Loucy (cell line): Measurements from ENCODE around the gene ATP9A.
A peak's percentile ranks its signal among the peaks of the same experiment; 100 is the strongest.
"Not testable (repeated sequence)": the region's sequence is repeated elsewhere in the genome, so short reads cannot be mapped to it uniquely, and the experiment has no call there.

Experiments used
- H2AFZ ChIP-seq: fragments of 200-600 bp; sonication (generic); 2 replicates; pipeline ENCODE4 v1.6.0; 2016; ENCODE audit warnings: antibody characterized with exemption, mild to moderate bottlenecking, low read length, moderate library complexity
- H3F3A ChIP-seq: fragments of 200-600 bp; 2 replicates; pipeline ENCODE4 v1.6.0; 2016; ENCODE audit warnings: antibody characterized with exemption, low read depth, mild to moderate bottlenecking
- H3K27me3 ChIP-seq: fragments of 200-600 bp; sonication (generic); 2 replicates; pipeline ENCODE4 v1.6.1; 2014; ENCODE audit warnings: low read length, mild to moderate bottlenecking; ENCODE audit not compliant: insufficient read depth, poor library complexity, severe bottlenecking
- H3K36me3 ChIP-seq: fragments of 200-600 bp; sonication (generic); 2 replicates; pipeline ENCODE4 v1.6.1; 2016; ENCODE audit warnings: low read length; ENCODE audit not compliant: insufficient read depth
- H3K4me1 ChIP-seq: fragments of 200-600 bp; sonication (generic); 2 replicates; pipeline ENCODE4 v1.5.1; 2014; ENCODE audit warnings: low read length, mild to moderate bottlenecking; ENCODE audit not compliant: insufficient read depth, poor library complexity, severe bottlenecking
- H3K4me2 ChIP-seq: fragments of 200-600 bp; sonication (generic); 2 replicates; pipeline ENCODE4 v1.6.0; 2014; ENCODE audit warnings: antibody characterized with exemption, low read length, low read depth, mild to moderate bottlenecking; ENCODE audit not compliant: poor library complexity, severe bottlenecking
- H3K4me3 ChIP-seq: fragments of 200-600 bp; sonication (generic); 2 replicates; pipeline ENCODE4 v1.5.1; 2014; ENCODE audit warnings: low read length, mild to moderate bottlenecking, mixed read lengths; ENCODE audit not compliant: poor library complexity, severe bottlenecking
- H3K79me2 ChIP-seq: fragments of 200-600 bp; sonication (generic); 2 replicates; pipeline ENCODE4 v1.6.1; 2014; ENCODE audit warnings: low read length; ENCODE audit not compliant: insufficient read depth
- H3K9ac ChIP-seq: fragments of 200-600 bp; sonication (generic); 2 replicates; pipeline ENCODE4 v1.6.0; 2014; ENCODE audit warnings: mild to moderate bottlenecking, low read depth, low read length, moderate library complexity; ENCODE audit not compliant: poor library complexity, severe bottlenecking
- H3K9me2 ChIP-seq: fragments of 200-600 bp; sonication (generic); replicated peaks from 2 replicates; pipeline ENCODE4 v1.6.1; 2016; ENCODE audit warnings: low read depth, low read length, mixed read lengths
- H3K9me3 ChIP-seq: fragments of 200-600 bp; sonication (generic); 2 replicates; pipeline ENCODE4 v1.6.1; 2014; ENCODE audit warnings: mild to moderate bottlenecking, antibody characterized with exemption, low read length, low read depth; ENCODE audit not compliant: insufficient read depth
- H4K20me1 ChIP-seq: fragments of 200-600 bp; sonication (generic); 2 replicates; pipeline ENCODE4 v1.6.0; 2014; ENCODE audit warnings: antibody characterized with exemption, low read length, mild to moderate bottlenecking; ENCODE audit not compliant: insufficient read depth, poor library complexity, severe bottlenecking
- CTCF ChIP-seq: fragments of 200-600 bp; sonication (generic); conservative IDR thresholded peaks from 2 replicates; pipeline ENCODE4 v1.5.1; 2014; ENCODE audit warnings: mild to moderate bottlenecking, antibody characterized with exemption, low read length
- EZH2phosphoT487 ChIP-seq: fragments of 200-600 bp; IDR thresholded peaks from 2 replicates; pipeline ENCODE4 v1.6.1; 2018; ENCODE audit warnings: antibody characterized with exemption, mild to moderate bottlenecking, moderate library complexity, borderline replicate concordance

The ATP9A gene

DNA sequence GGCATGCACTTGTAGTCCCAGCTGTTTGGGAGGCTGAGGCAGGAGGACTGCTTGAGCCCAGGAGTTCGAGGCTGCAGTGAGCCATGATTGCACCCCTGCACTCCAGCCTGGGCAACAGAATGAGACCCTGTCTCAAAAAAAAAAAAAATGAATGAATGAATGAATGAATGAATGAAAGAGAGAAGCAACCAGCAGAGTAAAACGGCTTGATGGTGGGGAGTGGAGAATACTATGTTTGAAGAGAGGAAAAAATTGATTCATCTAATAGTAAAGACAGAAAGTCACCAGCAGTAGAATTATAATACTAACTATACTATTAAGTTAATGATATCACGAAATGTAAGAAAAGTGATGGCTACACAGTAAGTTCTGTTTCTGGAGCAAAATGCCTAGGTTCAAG, 80.6 kb downstream of the ATP9A start:
- no peaks in the 10 kb centered on the region for H3K9me3 ChIP-seq
- peaks cover 23% of the 10 kb centered on the region; the same call in 1 of the 2 replicates for H3K36me3 ChIP-seq
- H3K4me2 ChIP-seq, result peak overlapping the region; percentile 98
- H3K4me3 ChIP-seq, result peak overlapping the region; percentile 3
- H3F3A ChIP-seq, result peaks cover 5% of the 10 kb centered on the region; the same call in 1 of the 2 replicates
- H2AFZ ChIP-seq, result no peak overlapping the region
- peaks cover 65% of the 10 kb centered on the region for H3K4me1 ChIP-seq
- H3K27me3 ChIP-seq, result no peaks in the 10 kb centered on the region
- H4K20me1 ChIP-seq, result no peaks in the 10 kb centered on the region
- H3K9me2 ChIP-seq, result no peaks in the 10 kb centered on the region
- peak overlapping the region; percentile 52 for H3K9ac ChIP-seq
- TF ChIP-seq EZH2phosphoT487, result no peak
- no peak for TF ChIP-seq CTCF
- H3K79me2 ChIP-seq, result peaks cover 71% of the 10 kb centered on the region

GRCh38 chr20:51687108-51687507, 81.1 kb downstream of the ATP9A start:
- H3K4me2 ChIP-seq, result peak overlapping the region; percentile 98
- H3K9me2 ChIP-seq, result no peaks in the 10 kb centered on the region
- peak overlapping the region; percentile 3 for H3K4me3 ChIP-seq
- H4K20me1 ChIP-seq, result no peaks in the 10 kb centered on the region
- peaks cover 70% of the 10 kb centered on the region for H3K79me2 ChIP-seq
- TF ChIP-seq CTCF (no peak), EZH2phosphoT487 (no peak)
- H3K9ac ChIP-seq, result peak overlapping the region; percentile 52
- no peaks in the 10 kb centered on the region for H3K9me3 ChIP-seq
- H2AFZ ChIP-seq, result no peak overlapping the region
- no peaks in the 10 kb centered on the region for H3K27me3 ChIP-seq
- H3K36me3 ChIP-seq, result peaks cover 25% of the 10 kb centered on the region; the same call in 1 of the 2 replicates
- H3K4me1 ChIP-seq, result peaks cover 63% of the 10 kb centered on the region
- peaks cover 5% of the 10 kb centered on the region; the same call in 1 of the 2 replicates for H3F3A ChIP-seq

GRCh38 chr20:51685494-51685893, 82.7 kb downstream of the ATP9A start:
- H3K9me2 ChIP-seq, H3K9me3 ChIP-seq, H2AFZ ChIP-seq, H3K27me3 ChIP-seq, H3F3A ChIP-seq, H4K20me1 ChIP-seq: not testable (repeated sequence)
- H3K4me1 ChIP-seq, result peaks cover 63% of the 10 kb centered on the region
- H3K4me3 ChIP-seq, result peak overlapping the region; percentile 71
- peak overlapping the region; percentile 79 for H3K9ac ChIP-seq
- H3K4me2 ChIP-seq, result peak overlapping the region; percentile 98
- peaks cover 70% of the 10 kb centered on the region for H3K79me2 ChIP-seq
- H3K36me3 ChIP-seq, result peaks cover 24% of the 10 kb centered on the region; the same call in 1 of the 2 replicates

DNA sequence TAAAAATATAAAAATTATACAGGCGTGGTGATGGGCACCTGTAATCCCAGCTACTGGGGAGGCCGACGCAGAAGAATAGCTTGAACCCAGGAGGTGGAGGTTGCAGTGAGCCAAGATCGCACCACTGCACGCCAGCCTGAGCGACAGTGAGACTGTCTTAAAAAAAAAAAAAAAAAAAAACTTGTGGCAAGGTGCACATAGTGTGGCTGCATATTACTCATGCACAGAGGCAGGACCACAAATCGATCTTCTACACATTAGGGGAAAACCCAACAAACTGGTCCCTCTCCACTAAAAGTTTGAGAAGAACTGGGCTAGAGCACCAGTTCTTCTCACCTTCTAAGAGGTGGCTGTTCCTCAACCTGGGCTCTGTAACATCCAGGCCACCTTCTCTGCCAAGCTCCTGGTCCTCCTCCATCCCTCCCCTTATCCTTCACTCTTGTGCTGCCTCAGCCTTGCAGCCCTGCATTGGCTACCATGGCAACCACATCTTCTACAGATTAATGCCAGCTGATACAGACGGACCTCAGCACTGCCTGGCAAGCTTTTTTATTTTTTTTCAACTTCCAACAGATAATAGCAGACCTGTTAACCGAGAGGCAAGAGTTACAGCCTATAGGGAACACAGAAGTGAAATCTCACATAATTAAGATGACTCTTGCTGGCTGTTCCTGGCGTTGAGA, 88.0 kb downstream of the ATP9A start:
- Histone ChIP-seq H3K9me3 (no peaks in the 10 kb centered on the region), H2AFZ (no peak overlapping the region), H3F3A (peaks cover 3% of the 10 kb centered on the region; the same call in 1 of the 2 replicates), H3K9me2 (no peaks in the 10 kb centered on the region), H3K27me3 (no peaks in the 10 kb centered on the region), H3K79me2 (peaks cover 69% of the 10 kb centered on the region), H3K9ac (no peak overlapping the region), H4K20me1 (no peaks in the 10 kb centered on the region), H3K36me3 (peaks cover 34% of the 10 kb centered on the region), H3K4me2 (no peak overlapping the region), H3K4me3 (no peak overlapping the region), H3K4me1 (peaks cover 23% of the 10 kb centered on the region)
- TF ChIP-seq CTCF (no peak), EZH2phosphoT487 (no peak)
